ENCODE results near the gene MAP3K4.
"Not testable (repeated sequence)": the region's sequence is repeated elsewhere in the genome, so short reads cannot be mapped to it uniquely, and the experiment has no call there.

The MAP3K4 gene

GRCh38 chr6:161117942-161118341 is 126.4 kb downstream of the MAP3K4 start:
- Histone ChIP-seq H3K9me3 (ENCODE audit: low read length) (peaks cover 2% of the 10 kb centered on the region), H3K36me3 (ENCODE audit: insufficient read depth, low read length) (peaks cover 45% of the 10 kb centered on the region), H3K27ac (ENCODE audit: low read depth, low read length) (no peak overlapping the region)

GRCh38 chr6:161123319-161123718 is 131.8 kb downstream of the MAP3K4 start:
- not testable (repeated sequence) for H3K36me3 ChIP-seq (ENCODE audit: insufficient read depth, low read length); H3K4me3 ChIP-seq (ENCODE audit: low read depth in 1 of 2, low read length in 2 of 2); H3K9ac ChIP-seq (ENCODE audit: low read length); H3K4me1 ChIP-seq (ENCODE audit: insufficient read depth, low read length); H3K9me3 ChIP-seq (ENCODE audit: low read length); H3K27me3 ChIP-seq (ENCODE audit: control insufficient read depth in 1 of 2, insufficient read depth in 2 of 2, low read length in 2 of 2); H3K27ac ChIP-seq (ENCODE audit: low read depth, low read length)

More at GRCh38 chr6:161117942-161118341, 126.4 kb downstream of the MAP3K4 start:
- H3K9ac ChIP-seq (ENCODE audit: low read length), result no peak overlapping the region
- H3K27me3 ChIP-seq (ENCODE audit: control insufficient read depth in 1 of 2, insufficient read depth in 2 of 2, low read length in 2 of 2), result no peaks in the 10 kb centered on the region
- no peaks in the 10 kb centered on the region for H3K4me1 ChIP-seq (ENCODE audit: insufficient read depth, low read length)
- H3K4me3 ChIP-seq (ENCODE audit: low read depth in 1 of 2, low read length in 2 of 2), result no peak overlapping the region

- no peak overlapping the region for H3K9ac ChIP-seq (ENCODE audit: low read length)
- H3K27me3 ChIP-seq (ENCODE audit: control insufficient read depth in 1 of 2, insufficient read depth in 2 of 2, low read length in 2 of 2), result no peaks in the 10 kb centered on the region
- H3K9me3 ChIP-seq (ENCODE audit: low read length), result peaks cover 4% of the 10 kb centered on the region
- H3K4me3 ChIP-seq (ENCODE audit: low read depth in 1 of 2, low read length in 2 of 2), result no peak overlapping the region
- H3K36me3 ChIP-seq (ENCODE audit: insufficient read depth, low read length), result no peaks in the 10 kb centered on the region
- H3K27ac ChIP-seq (ENCODE audit: low read depth, low read length), result no peak overlapping the region
- no peaks in the 10 kb centered on the region for H3K4me1 ChIP-seq (ENCODE audit: insufficient read depth, low read length)
Measured at GRCh38 chr6:161125591-161125990, 134.0 kb downstream of the MAP3K4 start.

- H3K4me3 ChIP-seq (ENCODE audit: low read depth in 1 of 2, low read length in 2 of 2), result no peak overlapping the region
- H3K27me3 ChIP-seq (ENCODE audit: control insufficient read depth in 1 of 2, insufficient read depth in 2 of 2, low read length in 2 of 2), result no peaks in the 10 kb centered on the region
- no peaks in the 10 kb centered on the region for H3K4me1 ChIP-seq (ENCODE audit: insufficient read depth, low read length)
- no peak overlapping the region for H3K9ac ChIP-seq (ENCODE audit: low read length)
- no peaks in the 10 kb centered on the region for H3K36me3 ChIP-seq (ENCODE audit: insufficient read depth, low read length)
- no peak overlapping the region for H3K27ac ChIP-seq (ENCODE audit: low read depth, low read length)
- peaks cover 4% of the 10 kb centered on the region for H3K9me3 ChIP-seq (ENCODE audit: low read length)
Measured at GRCh38 chr6:161127071-161127740, 135.6 kb downstream of the MAP3K4 start.

GRCh38 chr6:161128230-161128629 is 136.7 kb downstream of the MAP3K4 start:
- Histone ChIP-seq H3K36me3 (ENCODE audit: insufficient read depth, low read length) (no peaks in the 10 kb centered on the region), H3K4me3 (ENCODE audit: low read depth in 1 of 2, low read length in 2 of 2) (no peak overlapping the region), H3K27ac (ENCODE audit: low read depth, low read length) (no peak overlapping the region), H3K4me1 (ENCODE audit: insufficient read depth, low read length) (no peaks in the 10 kb centered on the region), H3K27me3 (ENCODE audit: control insufficient read depth in 1 of 2, insufficient read depth in 2 of 2, low read length in 2 of 2) (no peaks in the 10 kb centered on the region), H3K9me3 (ENCODE audit: low read length) (no peaks in the 10 kb centered on the region), H3K9ac (ENCODE audit: low read length) (no peak overlapping the region)

- H3K9ac ChIP-seq (ENCODE audit: low read length), result no peak overlapping the region
- no peak overlapping the region for H3K4me3 ChIP-seq (ENCODE audit: low read depth in 1 of 2, low read length in 2 of 2)
- H3K27me3 ChIP-seq (ENCODE audit: control insufficient read depth in 1 of 2, insufficient read depth in 2 of 2, low read length in 2 of 2), result no peaks in the 10 kb centered on the region
- no peaks in the 10 kb centered on the region for H3K9me3 ChIP-seq (ENCODE audit: low read length)
- no peaks in the 10 kb centered on the region for H3K4me1 ChIP-seq (ENCODE audit: insufficient read depth, low read length)
- H3K27ac ChIP-seq (ENCODE audit: low read depth, low read length), result no peak overlapping the region
- H3K36me3 ChIP-seq (ENCODE audit: insufficient read depth, low read length), result no peaks in the 10 kb centered on the region
Measured at GRCh38 chr6:161128680-161129196, 137.2 kb downstream of the MAP3K4 start.

- Histone ChIP-seq H3K4me3 (ENCODE audit: low read depth in 1 of 2, low read length in 2 of 2) (no peak overlapping the region), H3K9me3 (ENCODE audit: low read length) (no peaks in the 10 kb centered on the region), H3K27me3 (ENCODE audit: control insufficient read depth in 1 of 2, insufficient read depth in 2 of 2, low read length in 2 of 2) (no peaks in the 10 kb centered on the region), H3K9ac (ENCODE audit: low read length) (no peak overlapping the region), H3K4me1 (ENCODE audit: insufficient read depth, low read length) (no peaks in the 10 kb centered on the region), H3K36me3 (ENCODE audit: insufficient read depth, low read length) (no peaks in the 10 kb centered on the region), H3K27ac (ENCODE audit: low read depth, low read length) (no peak overlapping the region)
Measured at GRCh38 chr6:161130541-161130940, 139.0 kb downstream of the MAP3K4 start.

- Histone ChIP-seq H3K36me3 (ENCODE audit: insufficient read depth, low read length) (no peaks in the 10 kb centered on the region), H3K4me3 (ENCODE audit: low read depth in 1 of 2, low read length in 2 of 2) (no peak overlapping the region)
Measured at GRCh38 chr6:161130967-161131766, 139.6 kb downstream of the MAP3K4 start.

GRCh38 chr6:161132384-161132783 is 140.8 kb downstream of the MAP3K4 start:
- Histone ChIP-seq H3K27ac (ENCODE audit: low read depth, low read length) (no peak overlapping the region), H3K36me3 (ENCODE audit: insufficient read depth, low read length) (peaks cover 8% of the 10 kb centered on the region), H3K9ac (ENCODE audit: low read length) (no peak overlapping the region), H3K27me3 (ENCODE audit: control insufficient read depth in 1 of 2, insufficient read depth in 2 of 2, low read length in 2 of 2) (no peaks in the 10 kb centered on the region), H3K4me1 (ENCODE audit: insufficient read depth, low read length) (no peaks in the 10 kb centered on the region), H3K4me3 (ENCODE audit: low read depth in 1 of 2, low read length in 2 of 2) (no peak overlapping the region), H3K9me3 (ENCODE audit: low read length) (no peaks in the 10 kb centered on the region)

More at GRCh38 chr6:161130967-161131766, 139.6 kb downstream of the MAP3K4 start:
- Histone ChIP-seq H3K4me1 (ENCODE audit: insufficient read depth, low read length) (no peaks in the 10 kb centered on the region), H3K27ac (ENCODE audit: low read depth, low read length) (no peak overlapping the region), H3K27me3 (ENCODE audit: control insufficient read depth in 1 of 2, insufficient read depth in 2 of 2, low read length in 2 of 2) (no peaks in the 10 kb centered on the region), H3K9ac (ENCODE audit: low read length) (no peak overlapping the region), H3K9me3 (ENCODE audit: low read length) (no peaks in the 10 kb centered on the region)

- H3K36me3 ChIP-seq (ENCODE audit: insufficient read depth, low read length), result peaks cover 15% of the 10 kb centered on the region
Measured at GRCh38 chr6:161133963-161134362, 142.4 kb downstream of the MAP3K4 start.

GRCh38 chr6:161134550-161135298 is 143.2 kb downstream of the MAP3K4 start:
- H3K27ac ChIP-seq (ENCODE audit: low read depth, low read length), result no peak overlapping the region
- no peaks in the 10 kb centered on the region for H3K27me3 ChIP-seq (ENCODE audit: control insufficient read depth in 1 of 2, insufficient read depth in 2 of 2, low read length in 2 of 2)
- no peaks in the 10 kb centered on the region for H3K4me1 ChIP-seq (ENCODE audit: insufficient read depth, low read length)
- H3K9ac ChIP-seq (ENCODE audit: low read length), result no peak overlapping the region
- H3K9me3 ChIP-seq (ENCODE audit: low read length), result no peaks in the 10 kb centered on the region
- peaks cover 15% of the 10 kb centered on the region for H3K36me3 ChIP-seq (ENCODE audit: insufficient read depth, low read length)
- no peak overlapping the region for H3K4me3 ChIP-seq (ENCODE audit: low read depth in 1 of 2, low read length in 2 of 2)

More at GRCh38 chr6:161133963-161134362, 142.4 kb downstream of the MAP3K4 start:
- H3K27ac ChIP-seq (ENCODE audit: low read depth, low read length), result no peak overlapping the region
- no peak overlapping the region for H3K9ac ChIP-seq (ENCODE audit: low read length)
- H3K27me3 ChIP-seq (ENCODE audit: control insufficient read depth in 1 of 2, insufficient read depth in 2 of 2, low read length in 2 of 2), result no peaks in the 10 kb centered on the region
- H3K4me3 ChIP-seq (ENCODE audit: low read depth in 1 of 2, low read length in 2 of 2), result no peak overlapping the region
- no peaks in the 10 kb centered on the region for H3K4me1 ChIP-seq (ENCODE audit: insufficient read depth, low read length)
- H3K9me3 ChIP-seq (ENCODE audit: low read length), result no peaks in the 10 kb centered on the region

All from muscle layer of colon (tissue), 2 donors.